Measurements from ENCODE around the gene WDR37. TPM values are rescaled to one million over a fixed set of nuclear protein-coding genes. Genes with fewer than 3 reads are reported as not detected.

The WDR37 gene
- total RNA-seq, 1 donor from 2014 or later = 13.6 TPM

DNA sequence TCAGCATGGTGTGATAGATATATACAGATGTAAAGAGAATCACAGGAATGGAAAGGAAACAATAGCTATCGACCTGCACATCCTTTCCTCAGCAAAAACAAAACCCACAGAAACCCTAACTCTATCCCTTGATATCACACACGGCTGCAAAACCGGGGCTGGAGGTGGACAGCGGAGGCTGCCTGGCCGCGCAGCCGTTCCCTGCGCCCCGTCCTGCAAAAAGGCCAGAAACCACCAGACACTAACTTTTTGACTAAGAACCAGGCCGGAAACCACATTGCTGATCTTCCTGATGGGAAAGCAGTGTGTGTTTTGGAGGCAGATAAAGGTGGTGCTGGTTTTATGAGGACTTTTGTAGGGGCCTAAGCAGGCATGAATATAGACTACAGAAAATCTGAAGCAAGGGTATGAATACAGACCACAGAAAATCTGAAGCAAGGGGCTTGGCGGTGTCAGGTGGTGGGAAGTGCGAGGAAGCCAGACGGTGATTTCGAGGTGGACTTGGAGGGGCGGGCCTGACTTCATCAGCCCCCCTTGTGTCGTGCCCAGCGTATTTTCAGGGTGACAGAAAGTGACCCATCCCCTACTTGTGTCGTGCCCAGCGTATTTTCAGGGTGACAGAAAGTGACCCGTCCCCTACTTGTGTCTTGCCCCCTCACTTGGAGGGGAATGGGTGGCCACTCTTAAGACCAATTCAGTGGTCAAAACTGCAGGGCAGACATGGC, 123.3 kb downstream of the WDR37 start:
- Mint-ChIP-seq H3K4me3 (ENCODE audit: unreplicated experiment) (no peak overlapping the region), H3K9me3 (ENCODE audit: unreplicated experiment) (no peaks in the 10 kb centered on the region), H3K4me1 (ENCODE audit: unreplicated experiment) (no peaks in the 10 kb centered on the region), H3K27ac (ENCODE audit: unreplicated experiment) (no peak overlapping the region), H3K27me3 (ENCODE audit: unreplicated experiment) (peaks cover 2% of the 10 kb centered on the region), H3K36me3 (ENCODE audit: unreplicated experiment) (peaks cover 3% of the 10 kb centered on the region)
- no peak for TF ChIP-seq CTCF (IDR thresholded peaks at IDR 0.05)
- no peak for DNase-seq (ENCODE audit: extremely low spot score, unreplicated experiment)

- H3K4me3 Mint-ChIP-seq (ENCODE audit: unreplicated experiment) = no peak overlapping the region
- H3K4me1 Mint-ChIP-seq (ENCODE audit: unreplicated experiment) = no peaks in the 10 kb centered on the region
- DNase-seq (ENCODE audit: extremely low spot score, unreplicated experiment) = no peak
- no peak overlapping the region for H3K27ac Mint-ChIP-seq (ENCODE audit: unreplicated experiment)
- H3K9me3 Mint-ChIP-seq (ENCODE audit: unreplicated experiment) = no peaks in the 10 kb centered on the region
- H3K27me3 Mint-ChIP-seq (ENCODE audit: unreplicated experiment) = no peaks in the 10 kb centered on the region
- peaks cover 3% of the 10 kb centered on the region for H3K36me3 Mint-ChIP-seq (ENCODE audit: unreplicated experiment)
- TF ChIP-seq CTCF (IDR thresholded peaks at IDR 0.05) = no peak
Observed at GRCh38 chr10:1180071-1180730, 124.0 kb downstream of the WDR37 start.

DNA sequence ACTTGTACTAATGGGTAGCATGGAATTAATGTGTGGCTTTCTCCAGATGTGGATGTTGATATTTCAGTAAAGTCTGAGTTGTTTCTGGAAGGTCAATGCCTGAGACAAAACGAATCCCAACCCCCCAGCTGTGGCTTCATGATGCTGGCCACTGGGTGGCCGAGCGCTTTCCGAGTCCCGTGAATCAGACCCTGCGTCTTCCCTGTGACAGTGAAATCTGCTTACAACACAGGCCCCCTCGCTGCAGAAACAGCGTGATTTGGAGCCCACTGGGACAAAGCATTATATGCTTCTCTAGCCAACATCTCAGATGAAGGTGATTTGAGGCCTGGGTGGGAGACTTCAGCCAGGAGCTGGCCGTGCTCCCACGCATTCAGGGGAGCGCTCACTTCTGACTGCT, 124.7 kb downstream of the WDR37 start:
- TF ChIP-seq CTCF (IDR thresholded peaks at IDR 0.05) = no peak
- DNase-seq (ENCODE audit: extremely low spot score, unreplicated experiment) = no peak
- H3K27ac Mint-ChIP-seq (ENCODE audit: unreplicated experiment) = no peak overlapping the region
- no peaks in the 10 kb centered on the region for H3K4me1 Mint-ChIP-seq (ENCODE audit: unreplicated experiment)
- H3K4me3 Mint-ChIP-seq (ENCODE audit: unreplicated experiment) = no peak overlapping the region
- H3K36me3 Mint-ChIP-seq (ENCODE audit: unreplicated experiment) = peaks cover 3% of the 10 kb centered on the region
- H3K9me3 Mint-ChIP-seq (ENCODE audit: unreplicated experiment) = no peaks in the 10 kb centered on the region
- H3K27me3 Mint-ChIP-seq (ENCODE audit: unreplicated experiment) = no peaks in the 10 kb centered on the region

Other genes with a start within 250 kb of the WDR37 start
- 79.6 and 80.9 TPM in 2 replicates for gene LARP4B, start 124.7 kb upstream of the WDR37 start, total RNA-seq
- gene GTPBP4, start 68.0 kb upstream of the WDR37 start, total RNA-seq = 47.7 and 53.7 TPM in 2 replicates
- gene IDI2, start 30.5 kb upstream of the WDR37 start, total RNA-seq = not detected in 2 replicates
- gene IDI1, start 7.3 kb upstream of the WDR37 start, total RNA-seq = 26.0 and 31.7 TPM in 2 replicates

All from osteocyte (in vitro differentiated cells).